Thymus (tissue), 11 donors: ENCODE data around the gene TOR1AIP2. TPM values are rescaled to one million over a fixed set of nuclear protein-coding genes. Genes with fewer than 3 reads are reported as not detected.
"Not testable (repeated sequence)": the region's sequence is repeated elsewhere in the genome, so short reads cannot be mapped to it uniquely, and the experiment has no call there.

ENCODE experiments used
- DNase-seq, 9 donors: peaks; one replicate each; pipeline ENCODE4 v3.0.0-alpha.2; 2013; ENCODE audit warnings: low spot score in 9 of 9, low read depth in 6 of 9, missing footprints in 1 of 9
- H3K27ac ChIP-seq, 2 donors: one replicate each; pipeline ENCODE4 v1.5.1; 2013; ENCODE audit warnings: control low read depth in 1 of 2, low read depth in 1 of 2, low read length in 1 of 2, mild to moderate bottlenecking in 1 of 2, moderate library complexity in 1 of 2
- H3K27me3 ChIP-seq, 2 donors: one replicate each; pipeline ENCODE4 v1.5.1; 2013; ENCODE audit warnings: low read length in 1 of 2; ENCODE audit not compliant: control insufficient read depth in 2 of 2, insufficient read depth in 1 of 2
- H3K36me3 ChIP-seq, 2 donors: one replicate each; pipeline ENCODE4 v1.5.1; 2013; ENCODE audit warnings: low read length in 1 of 2, mild to moderate bottlenecking in 1 of 2, moderate library complexity in 1 of 2; ENCODE audit not compliant: control insufficient read depth in 2 of 2, insufficient read depth in 2 of 2
- H3K4me1 ChIP-seq, 2 donors: one replicate each; pipeline ENCODE4 v1.5.1; 2013; ENCODE audit warnings: low read length in 2 of 2; ENCODE audit not compliant: control insufficient read depth in 2 of 2, insufficient read depth in 2 of 2
- H3K4me3 ChIP-seq, 2 donors: one replicate each; pipeline ENCODE4 v1.5.1; 2013; ENCODE audit warnings: low read length in 2 of 2, control low read depth in 1 of 2, mild to moderate bottlenecking in 1 of 2
- H3K9me3 ChIP-seq, 2 donors: one replicate each; pipeline ENCODE4 v1.5.1; 2013; ENCODE audit warnings: low read length in 1 of 2, mild to moderate bottlenecking in 1 of 2; ENCODE audit not compliant: control insufficient read depth in 2 of 2, insufficient read depth in 1 of 2
- WGBS: extraction: QIAGEN DNeasy Blood & Tissue Kit; methylation state at CpG from one replicate; pipeline ENCODE4 v1.1.7; 2013; 5-methylcytosine and 5-hydroxymethylcytosine counted together
- polyA plus RNA-seq: library from polyadenylated mRNA; stranded (reverse); fragments of 200-250 nt; gene quantifications from one replicate; pipeline ENCODE4 v1.2.3, GENCODE V29; 2013
- total RNA-seq: library from RNA; stranded (reverse); fragments of 120-200 nt; gene quantifications from one replicate; pipeline ENCODE4 v1.2.4, GENCODE V29; 2013
- donor health status: healthy.

Gene TOR1AIP2
- total and polyA plus RNA-seq, 2 donors: 13.8 to 20.0 TPM

- H3K27ac ChIP-seq: no peak overlapping the region
- no peak for DNase-seq
- no peaks in the 10 kb centered on the region for H3K4me1 ChIP-seq
- no peaks in the 10 kb centered on the region for H3K27me3 ChIP-seq
- no peak overlapping the region for H3K4me3 ChIP-seq
- H3K36me3 ChIP-seq: peaks cover 21 to 49% of the 10 kb centered on the region in 2 donors
- H3K9me3 ChIP-seq: no peaks in the 10 kb centered on the region
- WGBS: 99% methylated on average over 3 of the region's 3 CpGs
Observed at GRCh38 chr1:179848233-179848632, 29.4 kb downstream of the TOR1AIP2 start.

- Histone ChIP-seq H3K4me3 (no peak overlapping the region), H3K27ac (no peak overlapping the region), H3K4me1 (no peaks in the 10 kb centered on the region), H3K36me3 (peaks cover 0 to 8% of the 10 kb centered on the region in 2 donors), H3K9me3 (no peaks in the 10 kb centered on the region), H3K27me3 (no peaks in the 10 kb centered on the region)
- 99% methylated on average over 3 of the region's 3 CpGs for WGBS
- DNase-seq: no peak
Observed at GRCh38 chr1:179840107-179840506, 37.5 kb downstream of the TOR1AIP2 start.

GRCh38 chr1:179836686-179837445 is 40.7 kb downstream of the TOR1AIP2 start:
- not testable (repeated sequence) for H3K9me3 ChIP-seq, H3K27me3 ChIP-seq, DNase-seq, H3K27ac ChIP-seq, H3K4me3 ChIP-seq, H3K36me3 ChIP-seq
- peaks cover 13 to 15% of the 10 kb centered on the region in 2 donors for H3K4me1 ChIP-seq
- over 99% methylated on average over 38 of the region's 38 CpGs for WGBS

- H3K36me3 ChIP-seq: no peaks in the 10 kb centered on the region
- H3K27ac ChIP-seq: peak overlapping the region; percentile 2 to 55
- H3K4me1 ChIP-seq: peaks cover 21 to 26% of the 10 kb centered on the region in 2 donors
- H3K27me3 ChIP-seq: no peaks in the 10 kb centered on the region
- H3K4me3 ChIP-seq: no peak overlapping the region
- DNase-seq: peak in 7 of 9 donors; percentile 43 to 86 (median 51)
- 32% methylated on average over 9 of the region's 9 CpGs for WGBS
- H3K9me3 ChIP-seq: no peaks in the 10 kb centered on the region
Observed at GRCh38 chr1:179831852-179832699, 45.5 kb downstream of the TOR1AIP2 start.

GRCh38 chr1:179831225-179831624 is 46.4 kb downstream of the TOR1AIP2 start:
- H3K4me3 ChIP-seq: no peak overlapping the region
- DNase-seq: no peak
- 43% methylated on average over 3 of the region's 3 CpGs for WGBS
- peaks cover 24 to 26% of the 10 kb centered on the region in 2 donors for H3K4me1 ChIP-seq
- no peaks in the 10 kb centered on the region for H3K27me3 ChIP-seq
- no peaks in the 10 kb centered on the region for H3K9me3 ChIP-seq
- H3K36me3 ChIP-seq: no peaks in the 10 kb centered on the region
- H3K27ac ChIP-seq: no peak overlapping the region

GRCh38 chr1:179828554-179829110 is 49.0 kb downstream of the TOR1AIP2 start:
- no peaks in the 10 kb centered on the region for H3K9me3 ChIP-seq
- H3K36me3 ChIP-seq: no peaks in the 10 kb centered on the region
- 98% methylated on average over 9 of the region's 9 CpGs for WGBS
- DNase-seq: no peak
- H3K4me3 ChIP-seq: no peak overlapping the region
- peaks cover 24 to 35% of the 10 kb centered on the region in 2 donors for H3K4me1 ChIP-seq
- no peaks in the 10 kb centered on the region for H3K27me3 ChIP-seq
- no peak overlapping the region for H3K27ac ChIP-seq

GRCh38 chr1:179826626-179827280 is 50.9 kb downstream of the TOR1AIP2 start:
- Histone ChIP-seq H3K4me3 (no peak overlapping the region), H3K4me1 (peaks cover 10 to 20% of the 10 kb centered on the region in 2 donors), H3K27me3 (no peaks in the 10 kb centered on the region), H3K27ac (no peak overlapping the region), H3K36me3 (no peaks in the 10 kb centered on the region), H3K9me3 (no peaks in the 10 kb centered on the region)
- DNase-seq: no peak
- 86% methylated on average over 7 of the region's 7 CpGs for WGBS

GRCh38 chr1:179825798-179826460 is 51.7 kb downstream of the TOR1AIP2 start:
- Histone ChIP-seq H3K9me3 (no peaks in the 10 kb centered on the region), H3K4me1 (peaks cover 3 to 11% of the 10 kb centered on the region in 2 donors), H3K36me3 (no peaks in the 10 kb centered on the region), H3K4me3 (no peak overlapping the region), H3K27me3 (no peaks in the 10 kb centered on the region), H3K27ac (no peak overlapping the region)
- 86% methylated on average over 13 of the region's 13 CpGs for WGBS
- DNase-seq: no peak
